HCT116 (cell line): ENCODE measurements around the gene CBX4. TPM values are rescaled to one million over a fixed set of nuclear protein-coding genes. Genes with fewer than 3 reads are reported as not detected.

ENCODE experiments used
- ATAC-seq: fragments of 200-7000 bp; cut with Tn5 transposase; 2 replicates; pipeline ENCODE4 v1.9.1; 2020; ENCODE audit warnings: mild to moderate bottlenecking, moderate library complexity
- BruUV-seq: library from RNA; stranded (reverse); fragments of 400-500 nt; replicated peaks from 2 replicates; lab custom pipeline; 2021; lab: Mats Ljungman, UMichigan
- CTCF ChIA-PET: fragments of 300-600 bp; sonication (Branson Sonifier 250); formaldehyde crosslinking; loops from one replicate; lab custom pipeline; 2021; ENCODE audit warnings: antibody characterized with exemption; lab: Charles Lee
- POLR2A ChIA-PET: fragments of 300-600, 350-600 bp; sonication (Branson Sonifier 250); formaldehyde crosslinking; loops from one replicate; lab custom pipeline; 2021; ENCODE audit warnings: antibody characterized with exemption; lab: Charles Lee
- RAD21 ChIA-PET, 2 experiments: fragments of 300-600 bp; sonication (Branson Sonifier 250); formaldehyde crosslinking; loops; one replicate each; lab custom pipeline; 2023; ENCODE audit warnings: low total read pairs in 2 of 2; ENCODE audit not compliant: uncharacterized antibody in 2 of 2, unreplicated experiment in 2 of 2, low non-redundant PET in 1 of 2; lab: Charles Lee
- DNase-seq: peaks from one replicate; pipeline ENCODE4 v3.0.0-alpha.2; 2010; ENCODE audit warnings: low read depth, low spot score
- H2AFZ ChIP-seq: fragments of 200-600 bp; shearing (Covaris generic), sonication (generic); 2 replicates; pipeline ENCODE4 v1.6.1; 2017; ENCODE audit warnings: low read depth, mixed run types, mixed read lengths, antibody characterized with exemption, low read length; ENCODE audit not compliant: poor library complexity, severe bottlenecking
- H3K27ac ChIP-seq: 2 replicates; pipeline ENCODE4 v1.5.1; 2012; ENCODE audit warnings: low read depth, low read length
- H3K27me3 ChIP-seq: fragments of 200-600 bp; sonication (generic); 2 replicates; pipeline ENCODE4 v1.6.1; 2016; ENCODE audit warnings: mixed run types, low read length, mixed read lengths; ENCODE audit not compliant: insufficient read depth
- H3K36me3 ChIP-seq, 2 experiments: fragments of 200-500 bp in 1 of 2; fragments of 200-600 bp in 1 of 2; sonication (Bioruptor generic) in 1 of 2; sonication (generic) in 1 of 2; 2 replicates each; pipeline versions ENCODE4 v1.5.1 to v1.6.1; 2014 to 2016; ENCODE audit warnings: low read length in 2 of 2, inconsistent platforms in 1 of 2, mixed read lengths in 1 of 2, mixed run types in 1 of 2; ENCODE audit not compliant: insufficient read depth in 2 of 2, control insufficient read depth in 1 of 2
- H3K4me1 ChIP-seq, 2 experiments: fragments of 200-600 bp in 1 of 2; sonication (generic) in 1 of 2; 2 replicates each; pipeline versions ENCODE4 v1.5.1 to v1.6.1; 2012 to 2017; ENCODE audit warnings: low read length in 2 of 2, inconsistent platforms in 1 of 2, mild to moderate bottlenecking in 1 of 2, mixed read lengths in 1 of 2, mixed run types in 1 of 2, moderate library complexity in 1 of 2; ENCODE audit not compliant: insufficient read depth in 2 of 2, control insufficient read depth in 1 of 2
- H3K4me2 ChIP-seq: fragments of 200-600 bp; sonication (generic); 2 replicates; pipeline ENCODE4 v1.6.1; 2017; ENCODE audit warnings: mixed run types, low read length, mixed read lengths
- H3K4me3 ChIP-seq, 2 experiments: fragments of 200-600 bp in 1 of 2; sonication (generic) in 1 of 2; replicated peaks in 1 of 2; 2 replicates each; pipeline ENCODE4 v1.5.1; 2011 to 2016; ENCODE audit warnings: low read length in 2 of 2, control low read depth in 1 of 2, low read depth in 1 of 2, mild to moderate bottlenecking in 1 of 2, mixed read lengths in 1 of 2, mixed run types in 1 of 2
- H3K79me2 ChIP-seq: fragments of 200-600 bp; sonication (generic); 2 replicates; pipeline ENCODE4 v1.6.1; 2017; ENCODE audit warnings: mild to moderate bottlenecking, mixed run types, low read length, moderate library complexity, mixed read lengths; ENCODE audit not compliant: insufficient read depth
- H3K9ac ChIP-seq: fragments of 200-600 bp; sonication (generic); 2 replicates; pipeline ENCODE4 v1.6.1; 2016; ENCODE audit warnings: low read length, mixed read lengths
- H3K9me2 ChIP-seq: fragments of 200-600 bp; sonication (generic), shearing (Covaris generic); 2 replicates; pipeline ENCODE4 v1.6.1; 2017; ENCODE audit warnings: mixed run types, mild to moderate bottlenecking, moderate library complexity; ENCODE audit not compliant: insufficient read depth
- H3K9me3 ChIP-seq, 2 experiments: fragments of 200-500 bp in 1 of 2; fragments of 200-600 bp in 1 of 2; sonication (Bioruptor generic) in 1 of 2; sonication (generic) in 1 of 2; 2 replicates each; pipeline ENCODE4 v1.6.1; 2014 to 2017; ENCODE audit warnings: low read length in 2 of 2, mixed read lengths in 2 of 2, inconsistent platforms in 1 of 2, low read depth in 1 of 2, mild to moderate bottlenecking in 1 of 2, mixed run types in 1 of 2, moderate library complexity in 1 of 2; ENCODE audit not compliant: control insufficient read depth in 1 of 2, insufficient read depth in 1 of 2
- H4K20me1 ChIP-seq: fragments of 200-600 bp; sonication (generic), shearing (Covaris generic); 2 replicates; pipeline ENCODE4 v1.6.1; 2017; ENCODE audit warnings: mixed run types, mild to moderate bottlenecking, moderate library complexity; ENCODE audit not compliant: insufficient read depth
- CEBPB ChIP-seq: IDR thresholded peaks from 2 replicates; pipeline ENCODE4 v1.6.1; 2012; ENCODE audit warnings: low read depth
- ELF1 ChIP-seq: IDR thresholded peaks from 2 replicates; pipeline ENCODE4 v1.6.1; 2012; ENCODE audit warnings: low read depth, borderline replicate concordance
- EZH2 ChIP-seq: fragments of 200-600 bp; sonication (generic); IDR thresholded peaks from 2 replicates; pipeline ENCODE4 v1.6.1; 2017; ENCODE audit warnings: antibody characterized with exemption, mixed run types
- EZH2phosphoT487 ChIP-seq: fragments of 200-600 bp; IDR thresholded peaks from 2 replicates; pipeline ENCODE4 v1.6.1; 2018; ENCODE audit warnings: antibody characterized with exemption, borderline replicate concordance
- FOSL1 ChIP-seq: IDR thresholded peaks from 2 replicates; pipeline ENCODE4 v1.6.1; 2012; ENCODE audit warnings: low read depth
- JUND ChIP-seq: IDR thresholded peaks from 2 replicates; pipeline ENCODE4 v1.6.1; 2012
- POLR2A ChIP-seq: IDR thresholded peaks from 2 replicates; pipeline ENCODE4 v1.7.0; 2011; ENCODE audit warnings: borderline replicate concordance; ENCODE audit not compliant: insufficient read depth, insufficient read length; ENCODE audit errors: extremely low read depth
- RAD21 ChIP-seq: IDR thresholded peaks from 2 replicates; pipeline ENCODE4 v1.6.1; 2012; ENCODE audit warnings: low read depth, mild to moderate bottlenecking
- SIN3A ChIP-seq: IDR thresholded peaks from 2 replicates; pipeline ENCODE4 v1.6.1; 2012; ENCODE audit warnings: low read depth
- SRF ChIP-seq: IDR thresholded peaks from 2 replicates; pipeline ENCODE4 v1.6.1; 2012; ENCODE audit warnings: low read depth
- TCF7L2 ChIP-seq: IDR thresholded peaks from 2 replicates; pipeline ENCODE4 v1.7.0; 2011; ENCODE audit warnings: borderline replicate concordance, inconsistent platforms; ENCODE audit not compliant: insufficient read depth, insufficient read length; ENCODE audit errors: extremely low read depth
- YY1 ChIP-seq: IDR thresholded peaks from 2 replicates; pipeline ENCODE4 v1.6.1; 2011; ENCODE audit warnings: low read length, low read depth, moderate library complexity, mild to moderate bottlenecking; ENCODE audit not compliant: insufficient replicate concordance; ENCODE audit errors: extremely low read depth
- ZBTB33 ChIP-seq: IDR thresholded peaks from 2 replicates; pipeline ENCODE4 v1.6.1; 2011; ENCODE audit warnings: mild to moderate bottlenecking, low read length, moderate library complexity; ENCODE audit not compliant: insufficient replicate concordance; ENCODE audit errors: extremely low read depth
- ZFX ChIP-seq: fragments of 450-650 bp; IDR thresholded peaks from 2 replicates; pipeline ENCODE4 v1.6.1; 2017
- ZNF274 ChIP-seq: fragments of 200-500 bp; sonication (Bioruptor generic); IDR thresholded peaks from 2 replicates; pipeline ENCODE4 v1.6.1; 2014; ENCODE audit warnings: mild to moderate bottlenecking, low read depth, low read length, inconsistent platforms
- intact Hi-C: fragments of 100-400 bp; cut with micrococcal nuclease; formaldehyde crosslinking; loops from 2 replicates; pipeline ENCODE4 v1.10.0; 2022
- total RNA-seq: library from RNA; stranded (reverse); gene quantifications from one replicate; pipeline ENCODE4 v1.2.1, GENCODE V29; 2021; ENCODE audit not compliant: unreplicated experiment

Gene CBX4
- total RNA-seq, 1 experiment from 2014 or later: 60.9 TPM

GRCh38 chr17:79864617-79865250, 25.5 kb upstream of the CBX4 start:
- intact Hi-C loops: no loop called here
- Histone ChIP-seq H3K27me3 (no peaks in the 10 kb centered on the region), H2AFZ (no peak overlapping the region), H3K9me2 (no peaks in the 10 kb centered on the region), H3K9me3 (no peaks in the 10 kb centered on the region)
- TF ChIP-seq ELF1 (no peak), EZH2 (no peak), ZNF274 (no peak), TCF7L2 (no peak), EZH2phosphoT487 (no peak)
- TF ChIP-seq, all 23 proteins: peak for 0
- ChIA-PET RAD21 (no interaction called here), CTCF (interaction anchor here (0.6 to 2.7 kb wide), 3 partner anchors 9 to 24 kb away, joined by 3 to 8 read pairs (median 3); no protein-coding TSS in a partner anchor), POLR2A (interaction anchor here (0.6 to 1.8 kb wide), 2 partner anchors 13 to 25 kb away, joined by 3 to 7 read pairs; partner anchors contain the start of gene CBX4)
- DNase-seq: no peak
- Histone ChIP-seq H3K79me2 (no peaks in the 10 kb centered on the region), H3K27ac (no peak overlapping the region), H3K4me2 (no peak overlapping the region), H3K36me3 (no peaks in the 10 kb centered on the region), H3K4me1 (peaks cover 0 to 5% of the 10 kb centered on the region in 2 experiments; a peak in 1 of 4 replicates), H4K20me1 (no peaks in the 10 kb centered on the region), H3K9ac (no peak overlapping the region), H3K4me3 (no peak overlapping the region)
- no TSS peak for BruUV-seq
- no peak for ATAC-seq

DNA sequence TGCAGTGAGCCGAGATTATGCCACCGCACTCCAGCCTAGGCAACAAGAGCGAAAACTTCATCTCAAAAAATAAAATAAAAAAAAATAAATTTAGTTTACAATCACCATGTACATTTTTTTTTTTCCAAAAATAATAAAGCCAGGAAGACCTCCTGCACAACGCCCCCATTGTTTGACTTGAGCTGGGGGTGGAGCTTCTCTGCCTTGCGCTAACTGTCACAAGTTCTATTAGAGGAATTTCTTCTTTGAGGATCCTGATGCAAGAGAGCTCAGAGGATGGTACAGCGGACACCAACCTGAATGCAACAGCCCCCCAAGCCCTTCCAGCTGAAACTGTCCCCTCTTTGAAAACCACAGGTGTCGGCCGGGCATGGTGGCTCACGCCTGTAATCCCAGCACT, 24.9 kb upstream of the CBX4 start:
- RAD21 ChIA-PET: no interaction called here
- POLR2A ChIA-PET: interaction anchor here (0.6 to 1.8 kb wide), 3 partner anchors 13 to 25 kb away, joined by 3 to 7 read pairs (median 3); partner anchors contain the start of gene CBX4
- Histone ChIP-seq H3K9me3 (no peaks in the 10 kb centered on the region), H4K20me1 (no peaks in the 10 kb centered on the region), H3K9ac (no peak overlapping the region), H3K4me3 (no peak overlapping the region), H3K4me2 (no peak overlapping the region), H2AFZ (no peak overlapping the region), H3K36me3 (no peaks in the 10 kb centered on the region), H3K27ac (no peak overlapping the region), H3K27me3 (no peaks in the 10 kb centered on the region), H3K79me2 (no peaks in the 10 kb centered on the region), H3K4me1 (peaks cover 0 to 5% of the 10 kb centered on the region in 2 experiments; a peak in 1 of 4 replicates), H3K9me2 (no peaks in the 10 kb centered on the region)
- ATAC-seq (no peak), DNase-seq (no peak)
- intact Hi-C loops: no loop called here
- CTCF ChIA-PET: interaction anchor here (2.7 kb wide), 1 partner anchor 19 kb away, joined by 8 read pairs; no protein-coding TSS in a partner anchor
- no TSS peak for BruUV-seq
- TF ChIP-seq EZH2 (no peak), POLR2A (no peak), ZNF274 (no peak), CEBPB (no peak), SIN3A (no peak), ZFX (no peak), SRF (no peak), ZBTB33 (no peak), JUND (no peak), EZH2phosphoT487 (no peak), ELF1 (no peak), FOSL1 (no peak), RAD21 (no peak), YY1 (no peak)
